Astrocyte (in vitro differentiated cells and primary cell): ENCODE results near the gene CASP12.

Source experiments
- CTCF ChIP-seq: IDR thresholded peaks from 2 replicates; pipeline ENCODE4 v1.5.1; 2011; ENCODE audit warnings: low read depth, mild to moderate bottlenecking, inconsistent platforms, low read length, moderate library complexity; ENCODE audit not compliant: insufficient read depth
- EZH2 ChIP-seq: IDR thresholded peaks from 2 replicates; pipeline ENCODE4 v1.6.1; 2012; ENCODE audit warnings: mild to moderate bottlenecking, low read length, inconsistent platforms; ENCODE audit not compliant: insufficient read depth

GRCh38 chr11:104908186-104908531 lies 9.9 kb upstream of the CASP12 start:
- TF ChIP-seq CTCF (no peak), EZH2 (no peak)
